ENCODE data around the gene ABHD16B. TPM values are rescaled to one million over a fixed set of nuclear protein-coding genes. Genes with fewer than 3 reads are reported as not detected.

Gene ABHD16B
- total and polyA plus RNA-seq, 2 of the 13 experiments (the other 11 are each of a cell fraction or from before 2014, with no cell fraction given), result not detected

- TF ChIP-seq MLX (CRISPR knock-in tag; IDR thresholded peaks at IDR 0.05) (peak; percentile 54; the same call in 1 of the 2 replicates), MAF1 (CRISPR knock-in tag; IDR thresholded peaks at IDR 0.05; ENCODE audit: borderline replicate concordance) (peak; percentile 22), ZNF646 (CRISPR knock-in tag; IDR thresholded peaks at IDR 0.05) (no peak; the same call in none of the 2 replicates), ZBTB25 (CRISPR knock-in tag; IDR thresholded peaks at IDR 0.05) (peak; percentile 76), TEAD2 (CRISPR knock-in tag; IDR thresholded peaks at IDR 0.05) (no peak), ZSCAN22 (CRISPR knock-in tag; IDR thresholded peaks at IDR 0.05) (peak; percentile 86; the same call in 1 of the 2 replicates), ZNF616 (CRISPR knock-in tag; IDR thresholded peaks at IDR 0.05; ENCODE audit: low read depth) (no peak), HNRNPK (IDR thresholded peaks at IDR 0.05; ENCODE audit: low read depth, low read length, poor library complexity, severe bottlenecking) (no peak), ZNF614 (CRISPR knock-in tag; IDR thresholded peaks at IDR 0.05; ENCODE audit: borderline replicate concordance) (peak; percentile 48; the same call in 1 of the 2 replicates), ZNF34 (CRISPR knock-in tag; IDR thresholded peaks at IDR 0.05; ENCODE audit: borderline replicate concordance) (no peak; the same call in 1 of the 2 replicates), ZNF446 (CRISPR knock-in tag; IDR thresholded peaks at IDR 0.05) (no peak; the same call in 1 of the 2 replicates), ARNT (IDR thresholded peaks at IDR 0.05) (no peak), ARID5B (CRISPR knock-in tag; IDR thresholded peaks at IDR 0.05) (no peak), JARID2 (CRISPR knock-in tag; IDR thresholded peaks at IDR 0.05; ENCODE audit: insufficient replicate concordance) (no peak), SRSF4 (IDR thresholded peaks at IDR 0.05; ENCODE audit: low read depth, low read length, poor library complexity, severe bottlenecking) (no peak)
Observed at GRCh38 chr20:63863798-63864544, 2.7 kb downstream of the ABHD16B start (continued).

All from HepG2 (cell line).